Measurements from ENCODE around the gene SLX9.
"Not testable (repeated sequence)": the region's sequence is repeated elsewhere in the genome, so short reads cannot be mapped to it uniquely, and the experiment has no call there.

SLX9 gene

DNA sequence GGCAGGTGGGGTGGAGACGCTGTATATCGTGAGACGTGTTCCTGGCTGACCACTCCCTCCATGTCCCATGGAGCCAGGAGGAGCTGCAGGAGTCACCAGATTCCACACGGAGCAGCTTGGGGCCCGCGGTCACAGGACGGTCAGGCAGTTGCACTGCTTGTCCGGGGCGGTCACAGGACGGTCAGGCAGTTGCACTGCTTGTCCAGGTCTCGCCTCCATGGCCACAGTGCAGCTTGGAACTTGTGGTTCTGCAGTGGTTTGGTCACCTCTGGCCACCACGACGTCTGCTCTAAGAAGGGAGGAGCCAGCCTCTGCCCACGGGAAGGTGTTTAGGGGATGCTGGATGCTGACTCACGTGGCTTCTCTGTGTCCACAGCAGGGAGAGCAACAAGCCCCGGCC lies 33.0 kb downstream of the SLX9 start:
- no peak for DNase-seq

DNA sequence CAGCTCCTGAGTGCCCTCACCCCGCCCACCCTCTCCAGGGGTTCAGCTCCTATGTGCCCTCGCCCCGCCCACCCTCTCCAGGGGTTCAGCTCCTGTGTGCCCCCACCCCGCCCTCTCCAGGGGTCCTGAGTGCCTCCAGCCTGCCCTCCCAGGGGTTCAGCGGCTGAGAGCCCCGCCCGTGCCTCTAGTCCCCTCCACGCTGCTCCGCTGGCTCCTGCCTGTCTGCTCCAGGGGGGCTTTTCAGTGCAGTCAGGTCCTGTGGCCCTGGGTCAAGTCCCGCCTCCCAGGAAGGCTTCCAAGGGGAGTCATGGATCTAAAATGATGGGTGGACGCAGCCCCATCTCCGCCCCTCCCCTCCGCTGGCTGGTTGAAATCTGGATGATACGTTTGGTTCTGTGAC lies 33.8 kb downstream of the SLX9 start:
- no peak for DNase-seq

DNA sequence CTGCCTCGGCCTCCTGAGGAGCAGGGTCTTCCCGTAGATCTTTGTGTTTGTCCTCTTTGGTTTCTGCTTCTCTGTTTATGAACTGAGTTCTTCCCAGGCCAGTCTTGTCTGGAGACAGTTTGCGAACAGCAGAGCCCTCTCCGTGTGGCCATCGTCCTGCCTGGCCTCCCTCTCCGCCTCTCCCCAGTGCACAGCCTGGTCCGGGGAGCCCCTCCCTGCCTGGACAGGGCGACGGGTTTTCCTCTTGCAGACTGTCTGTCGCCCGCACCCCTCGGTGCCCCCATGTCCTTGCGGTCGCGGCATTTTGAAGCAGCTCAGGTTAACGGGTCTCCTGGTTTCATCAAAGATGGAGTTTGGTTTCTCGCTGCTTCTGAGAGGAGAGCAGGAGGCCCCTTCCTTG lies 34.8 kb downstream of the SLX9 start:
- DNase-seq: no peak

DNA sequence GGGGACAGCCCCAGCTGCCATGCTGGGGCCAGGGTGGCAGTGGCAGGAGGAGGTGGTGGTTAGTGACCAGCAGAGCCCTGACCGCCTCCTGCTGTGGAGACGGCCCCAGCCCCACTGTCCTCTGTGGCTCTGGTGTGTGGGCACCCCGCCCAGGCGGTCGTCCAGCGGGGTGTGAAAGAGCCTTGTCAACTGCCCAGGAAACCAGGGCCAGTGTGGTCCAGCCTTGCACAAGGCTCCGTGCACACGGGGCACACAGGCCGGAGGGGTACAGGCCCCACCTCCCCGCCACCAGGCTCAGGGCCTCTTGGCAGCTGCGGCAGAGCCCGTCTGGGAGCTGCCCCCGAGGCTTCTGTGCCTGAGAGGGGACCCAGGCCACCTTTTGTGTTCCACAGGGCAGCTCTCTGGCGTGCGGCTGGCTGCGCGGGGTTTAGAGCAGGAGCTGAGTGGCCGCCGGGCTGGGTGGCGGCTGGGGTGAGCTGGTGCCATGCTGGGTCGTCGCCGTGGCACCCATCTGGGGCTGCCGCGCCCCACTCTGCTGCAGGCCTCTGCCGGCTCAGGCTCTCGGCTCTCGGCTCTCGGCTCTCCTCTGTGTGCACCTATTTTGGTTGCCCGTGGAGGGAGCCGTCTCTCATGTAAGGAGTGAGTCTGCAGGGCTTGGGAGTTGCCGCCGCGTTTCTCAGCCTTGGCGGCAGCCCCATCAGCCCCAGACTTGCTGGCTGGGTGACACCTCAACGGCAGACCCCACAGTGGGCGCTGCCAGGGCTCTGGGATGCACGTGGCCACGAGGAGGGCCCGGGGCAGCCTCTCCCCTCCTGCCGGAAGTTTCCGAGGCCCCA lies 36.1 kb downstream of the SLX9 start:
- DNase-seq: peak in 11 of 56 donors; percentile 9 to 47 (median 24)

GRCh38 chr21:44976556-44977393 lies 36.9 kb downstream of the SLX9 start:
- DNase-seq: not testable (repeated sequence)

DNA sequence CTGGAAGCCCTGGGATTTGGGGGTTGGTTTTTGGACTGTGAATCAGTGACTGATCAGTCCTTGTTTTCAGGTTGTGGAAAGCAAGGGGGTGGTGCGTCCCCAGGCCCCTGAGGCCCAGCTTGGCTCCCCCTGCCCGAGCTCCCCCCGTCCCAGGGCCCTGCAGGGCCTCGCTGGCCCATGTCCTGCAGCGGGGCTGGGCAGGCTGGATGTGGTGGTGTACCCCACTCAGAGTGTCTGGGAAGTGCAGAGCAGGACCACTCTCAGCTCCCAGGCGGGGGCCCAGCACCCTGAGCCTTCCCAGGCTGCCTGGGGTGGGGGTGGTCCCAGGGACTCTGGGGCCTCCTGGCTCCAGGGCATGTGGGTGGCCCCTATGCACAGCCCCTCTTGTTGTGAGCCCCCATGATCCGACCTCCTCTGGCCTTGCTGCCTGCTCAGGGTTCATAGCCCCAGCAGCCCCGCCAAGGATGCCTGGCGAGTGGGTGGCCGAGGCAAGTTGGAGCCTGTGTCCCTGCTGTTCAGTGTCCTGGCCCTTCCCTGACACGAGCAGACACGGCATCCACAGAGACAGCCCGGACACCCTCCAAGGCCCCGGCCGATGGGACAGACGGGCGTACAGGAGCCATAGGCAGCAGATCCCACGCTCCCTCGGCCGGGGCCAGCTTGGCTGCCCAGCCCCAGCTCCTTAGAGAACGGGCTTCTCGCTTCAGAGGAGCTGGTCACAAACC lies 37.9 kb downstream of the SLX9 start:
- no peak for DNase-seq

GRCh38 chr21:44979687-44980561 lies 40.1 kb downstream of the SLX9 start:
- no peak for DNase-seq

GRCh38 chr21:44980562-44981489 lies 41.0 kb downstream of the SLX9 start:
- no peak for DNase-seq

GRCh38 chr21:44982558-44983250 lies 42.9 kb downstream of the SLX9 start:
- DNase-seq: no peak

DNA sequence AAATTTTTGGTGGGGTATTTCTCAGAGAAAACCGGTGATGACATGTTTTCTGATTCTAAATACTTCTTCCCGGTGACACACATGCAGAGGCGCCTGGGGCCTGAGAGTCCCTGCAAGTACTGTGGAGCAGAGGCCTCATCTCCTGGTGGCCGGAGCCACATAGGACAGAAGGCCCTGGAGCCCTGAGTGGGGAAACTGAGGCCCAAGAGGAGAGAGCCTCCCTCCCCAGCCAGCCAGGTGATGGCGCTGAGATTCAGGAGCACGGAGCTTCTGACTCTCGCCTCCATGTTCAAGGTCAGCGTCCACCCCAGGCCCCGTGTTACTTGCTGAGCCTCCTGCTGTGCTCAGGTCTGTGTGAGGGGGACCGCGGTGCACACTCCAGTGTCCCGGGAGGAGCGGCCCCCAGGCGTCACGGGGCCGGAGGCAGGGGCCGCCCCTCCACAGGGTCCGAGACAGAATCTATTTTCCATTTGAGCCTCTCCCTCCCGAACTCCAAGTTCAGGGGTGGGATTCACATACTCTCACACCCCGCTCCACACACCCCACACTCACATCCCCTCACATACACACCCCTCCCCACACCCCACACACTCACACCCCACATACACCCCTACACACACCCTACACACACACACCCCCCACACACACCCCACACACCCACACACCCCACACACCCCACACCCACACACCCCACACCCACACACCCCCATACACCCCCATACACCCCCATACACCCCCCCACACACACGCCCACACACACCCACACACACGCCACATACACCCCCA lies 43.8 kb downstream of the SLX9 start:
- DNase-seq: peak in 1 of 56 donors; percentile 48

DNA sequence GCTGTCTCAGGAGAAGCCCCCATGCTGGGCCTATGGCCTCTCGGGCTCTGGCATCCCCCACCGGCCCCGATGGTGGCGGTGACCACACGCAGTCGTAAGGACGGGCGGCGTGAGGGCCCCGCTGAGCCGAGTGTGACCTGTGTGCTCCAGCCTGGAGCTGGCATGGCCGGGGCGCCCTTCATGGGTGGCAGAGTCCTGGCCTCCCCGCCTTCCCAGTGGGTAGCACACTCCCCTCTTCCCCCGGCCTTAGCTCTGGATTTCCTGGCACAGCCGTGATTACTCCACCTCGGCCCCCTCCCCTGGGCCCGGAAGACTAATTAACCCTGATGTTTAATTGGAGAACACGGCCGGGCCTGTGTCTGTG lies 44.6 kb downstream of the SLX9 start:
- no peak for DNase-seq

DNA sequence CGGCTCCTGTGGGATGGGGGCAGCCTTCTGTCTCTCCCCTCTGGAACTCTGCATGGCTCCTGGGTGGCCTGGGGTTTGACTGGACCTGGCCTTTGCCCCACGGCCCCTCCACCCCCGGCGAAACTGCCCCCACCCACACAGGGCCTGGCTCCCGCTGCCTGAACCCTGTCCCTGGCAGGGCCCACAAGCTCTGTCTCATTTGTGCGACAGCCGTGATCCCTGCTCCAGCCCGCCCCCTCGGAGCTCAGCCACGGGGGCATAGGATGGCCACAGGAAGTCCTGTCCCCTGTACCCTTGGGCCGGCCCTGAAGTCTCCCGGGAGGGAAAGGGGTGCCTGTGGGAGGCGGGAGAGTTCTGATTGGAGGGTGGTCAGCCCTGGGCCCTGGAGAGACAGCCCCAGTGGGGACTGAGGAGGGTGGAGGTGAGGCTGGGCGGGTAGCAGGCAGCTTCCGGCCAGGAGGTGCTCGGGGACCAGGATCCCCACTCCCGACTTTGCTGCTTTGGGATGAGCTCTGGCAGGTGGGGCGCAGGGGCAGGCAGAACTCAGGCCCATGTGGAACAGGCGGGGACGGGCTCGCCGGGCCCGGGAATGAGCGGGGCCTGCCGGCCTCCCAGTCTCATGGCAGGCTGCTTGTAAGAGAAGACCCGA lies 45.1 kb downstream of the SLX9 start:
- DNase-seq: no peak

GRCh38 chr21:44985441-44986401 lies 45.9 kb downstream of the SLX9 start:
- no peak for DNase-seq

DNA sequence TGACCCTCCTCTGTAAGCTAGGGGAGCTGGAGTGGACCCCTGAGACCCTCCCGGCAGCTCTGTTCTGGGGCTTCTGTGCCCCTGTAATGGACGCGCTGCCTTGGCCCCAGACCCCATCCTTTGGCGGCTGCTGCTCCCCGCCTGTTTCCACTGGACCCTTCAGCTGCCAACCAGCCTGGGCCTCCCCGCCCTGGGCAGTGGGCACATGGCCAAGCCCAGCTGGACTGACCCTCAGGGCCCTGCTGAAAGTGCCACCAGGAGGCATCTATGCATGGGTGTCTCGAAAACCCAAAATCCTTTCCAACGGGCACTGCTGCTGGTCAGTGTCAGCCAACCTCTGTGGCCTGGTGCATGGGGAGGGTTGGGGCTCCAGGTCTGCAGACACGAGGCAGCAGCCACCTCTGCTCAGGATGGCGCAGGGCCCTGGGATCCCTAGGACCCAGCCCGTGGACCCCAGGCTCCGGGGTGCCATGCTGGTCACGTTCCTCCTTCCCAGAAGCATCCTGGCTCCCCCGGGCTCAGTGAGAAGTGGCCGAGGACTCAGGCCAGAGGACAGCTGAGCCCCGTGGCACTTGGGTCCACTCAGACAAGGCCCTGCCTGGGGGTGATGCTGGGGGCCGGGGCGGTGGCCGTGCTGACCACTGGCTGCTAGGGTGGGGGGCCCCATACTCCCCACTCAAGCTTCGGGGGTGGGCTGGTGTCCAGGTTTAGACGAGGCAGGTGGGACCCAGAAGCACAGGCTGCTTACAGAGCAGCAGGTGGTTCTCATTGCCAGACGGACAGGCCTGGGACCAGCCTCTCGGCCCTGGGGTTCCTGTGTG lies 46.9 kb downstream of the SLX9 start:
- no peak for DNase-seq

- no peak for DNase-seq
These were observed 47.6 kb downstream of the SLX9 start for GRCh38 chr21:44987301-44987885.

All from amygdala (tissue), 56 donors.